NCI-H2107 (cell line): ENCODE measurements around the gene DLK1.
A peak's percentile ranks its signal among the peaks of the same experiment; 100 is the strongest.

ENCODE experiments used
- DNase-seq: peaks from one replicate; lab custom pipeline; 2025; lab: John Stamatoyannopoulos, UW

DLK1 gene

GRCh38 chr14:100726550-100727085, at the start of gene DLK1:
Gene DLK1 (plus strand): TSS chr14:100726892. CDS start chr14:100727069, 177 bp downstream.
- no peak for DNase-seq

- DNase-seq, result no peak
These were observed 49.5 kb upstream of the DLK1 start for GRCh38 chr14:100677152-100677551.

GRCh38 chr14:100677554-100678468, 48.9 kb upstream of the DLK1 start:
- DNase-seq, result peak; percentile 57

- DNase-seq, result no peak
These were observed 48.2 kb upstream of the DLK1 start for GRCh38 chr14:100678469-100678828.

- no peak for DNase-seq
These were observed 47.5 kb upstream of the DLK1 start for GRCh38 chr14:100679153-100679552.

GRCh38 chr14:100679707-100680438, 46.8 kb upstream of the DLK1 start:
- DNase-seq, result no peak

GRCh38 chr14:100680439-100681051, 46.1 kb upstream of the DLK1 start:
- DNase-seq, result no peak

GRCh38 chr14:100681111-100681510, 45.6 kb upstream of the DLK1 start:
- DNase-seq, result no peak

GRCh38 chr14:100682749-100683148, 43.9 kb upstream of the DLK1 start:
- no peak for DNase-seq

GRCh38 chr14:100683578-100683977, 43.1 kb upstream of the DLK1 start:
- no peak for DNase-seq

- no peak for DNase-seq
These were observed 42.5 kb upstream of the DLK1 start for GRCh38 chr14:100684154-100684553.

GRCh38 chr14:100684961-100685360, 41.7 kb upstream of the DLK1 start:
- DNase-seq, result no peak

- no peak for DNase-seq
These were observed 39.8 kb upstream of the DLK1 start for GRCh38 chr14:100686858-100687257.

GRCh38 chr14:100687386-100687785, 39.3 kb upstream of the DLK1 start:
- DNase-seq, result no peak

GRCh38 chr14:100688051-100688450, 38.6 kb upstream of the DLK1 start:
- no peak for DNase-seq

GRCh38 chr14:100688598-100689461, 37.9 kb upstream of the DLK1 start:
- no peak for DNase-seq

- no peak for DNase-seq
These were observed 36.0 kb upstream of the DLK1 start for GRCh38 chr14:100690672-100691071.

GRCh38 chr14:100691395-100692056, 35.2 kb upstream of the DLK1 start:
- peak; percentile 80 for DNase-seq

- no peak for DNase-seq
These were observed 34.4 kb upstream of the DLK1 start for GRCh38 chr14:100692256-100692655.

- peak; percentile 40 for DNase-seq
These were observed 33.7 kb upstream of the DLK1 start for GRCh38 chr14:100692859-100693558.
